B cell (primary cell): ENCODE results near the gene EFHD2. TPM values are rescaled to one million over a fixed set of nuclear protein-coding genes. Genes with fewer than 3 reads are reported as not detected.

Experiments
- ATAC-seq: fragments of 200-7000 bp; cut with Tn5 transposase; one replicate; pipeline ENCODE4 v1.10.0; 2021; ENCODE audit warnings: low read depth, mild to moderate bottlenecking, moderate number of reproducible peaks, moderate library complexity
- CTCF ChIA-PET: fragments of 350-600 bp; sonication (Branson Sonifier 250); formaldehyde crosslinking; loops from one replicate; lab custom pipeline; 2021; ENCODE audit warnings: antibody characterized with exemption, inconsistent platforms; lab: Charles Lee
- POLR2A ChIA-PET: fragments of 350-600 bp; sonication (Branson Sonifier 250); formaldehyde crosslinking; loops from one replicate; lab custom pipeline; 2021; ENCODE audit warnings: antibody characterized with exemption; lab: Charles Lee
- DNase-seq: peaks from one replicate; pipeline ENCODE4 v3.0.0; 2013
- H2AFZ ChIP-seq: 2 replicates; pipeline ENCODE4 v1.6.1; 2012; ENCODE audit warnings: mild to moderate bottlenecking, low read depth, low read length; ENCODE audit not compliant: insufficient read depth, poor library complexity, severe bottlenecking
- H3K27ac ChIP-seq, 2 donors: 1 replicate in 1 of 2; 2 replicates in 1 of 2; pipeline ENCODE4 v1.5.1; 2012 to 2013; ENCODE audit warnings: low read length in 2 of 2, mild to moderate bottlenecking in 2 of 2, moderate library complexity in 1 of 2
- H3K27me3 ChIP-seq, 4 experiments: fragments of 200-600 bp in 1 of 4; sonication (generic) in 1 of 4; replicated peaks in 1 of 4; 1 replicate in 2 of 4; 2 replicates in 2 of 4; pipeline versions ENCODE4 v1.6.1 to v1.7.0; 2013 to 2016; ENCODE audit warnings: low read length in 3 of 4, mild to moderate bottlenecking in 2 of 4, mixed read lengths in 1 of 4, moderate library complexity in 1 of 4; ENCODE audit not compliant: insufficient read depth in 4 of 4, control insufficient read depth in 3 of 4; ENCODE audit errors: control extremely low read depth in 1 of 4
- H3K36me3 ChIP-seq, 2 experiments: replicated peaks in 1 of 2; 1 replicate in 1 of 2; 2 replicates in 1 of 2; pipeline versions ENCODE4 v1.6.1 to v1.7.1; 2013; ENCODE audit warnings: low read length in 1 of 2; ENCODE audit not compliant: insufficient read depth in 2 of 2, control insufficient read depth in 1 of 2; ENCODE audit errors: control extremely low read depth in 1 of 2, extremely low read depth in 1 of 2
- H3K4me1 ChIP-seq, 2 donors: fragments of 200-600 bp in 1 of 2; sonication (generic) in 1 of 2; 1 replicate in 1 of 2; 2 replicates in 1 of 2; pipeline versions ENCODE4 v1.5.1 to v1.6.1; 2013 to 2017; ENCODE audit warnings: low read length in 2 of 2; ENCODE audit not compliant: control insufficient read depth in 2 of 2, insufficient read depth in 2 of 2
- H3K4me2 ChIP-seq: replicated peaks from 2 replicates; pipeline ENCODE3; 2012; ENCODE audit warnings: mild to moderate bottlenecking, low read depth, low read length; ENCODE audit not compliant: poor library complexity, severe bottlenecking
- H3K4me3 ChIP-seq, 5 experiments: fragments of 200-600 bp in 1 of 5; sonication (generic) in 1 of 5; 1 replicate in 3 of 5; 2 replicates in 2 of 5; pipeline versions ENCODE4 v1.5.1 to v1.7.0; 2011 to 2016; ENCODE audit warnings: low read length in 4 of 5, mild to moderate bottlenecking in 4 of 5, low read depth in 2 of 5, control low read depth in 1 of 5, moderate library complexity in 1 of 5; ENCODE audit not compliant: insufficient read depth in 1 of 5; ENCODE audit errors: control extremely low read depth in 1 of 5, extremely low read depth in 1 of 5
- H3K79me2 ChIP-seq: fragments of 200-600 bp; sonication (generic); one replicate; pipeline ENCODE4 v1.6.0; 2016; ENCODE audit warnings: low read length; ENCODE audit not compliant: control insufficient read depth, insufficient read depth
- H3K9ac ChIP-seq: fragments of 200-600 bp; sonication (generic); 2 replicates; pipeline ENCODE4 v1.6.1; 2017; ENCODE audit warnings: mild to moderate bottlenecking, low read length, moderate library complexity
- H3K9me3 ChIP-seq, 3 donors: one replicate each; pipeline versions ENCODE4 v1.6.1 to v1.7.1; 2013; ENCODE audit warnings: low read length in 2 of 3; ENCODE audit not compliant: control insufficient read depth in 2 of 3, insufficient read depth in 1 of 3; ENCODE audit errors: control extremely low read depth in 1 of 3
- H4K20me1 ChIP-seq: 2 replicates; pipeline ENCODE4 v1.6.0; 2012; ENCODE audit warnings: mild to moderate bottlenecking, low read length; ENCODE audit not compliant: insufficient read depth, control insufficient read depth, poor library complexity, severe bottlenecking
- H3K27ac Mint-ChIP-seq: one replicate; pipeline ENCODE4 v1.8.0; 2021; ENCODE audit warnings: mixed read lengths
- H3K27me3 Mint-ChIP-seq: one replicate; pipeline ENCODE4 v1.8.0; 2021; ENCODE audit warnings: mixed read lengths
- H3K4me1 Mint-ChIP-seq: one replicate; pipeline ENCODE4 v1.8.0; 2021; ENCODE audit warnings: mixed read lengths
- H3K4me3 Mint-ChIP-seq: one replicate; pipeline ENCODE4 v1.8.0; 2021; ENCODE audit warnings: mixed read lengths
- H3K9me3 Mint-ChIP-seq: one replicate; pipeline ENCODE4 v1.8.0; 2022; ENCODE audit warnings: mixed read lengths; ENCODE audit not compliant: insufficient read depth
- EZH2 ChIP-seq: IDR thresholded peaks from 2 replicates; pipeline ENCODE4 v1.6.1; 2012; ENCODE audit warnings: borderline replicate concordance, low read depth, mild to moderate bottlenecking, moderate library complexity, low read length; ENCODE audit not compliant: insufficient read depth, poor library complexity, severe bottlenecking
- WGBS: methylation state at CpG from one replicate; pipeline ENCODE4 v1.1.5; 2013; ENCODE audit warnings: missing lambda C conversion rate; ENCODE audit not compliant: insufficient coverage; 5-methylcytosine and 5-hydroxymethylcytosine counted together
- intact Hi-C: fragments of 100-400 bp; cut with micrococcal nuclease; formaldehyde crosslinking; loops from one replicate; pipeline ENCODE4 v1.10.0; 2022
- polyA plus RNA-seq: library from polyadenylated mRNA; depleted of rRNA; stranded (reverse); fragments of >200 nt; gene quantifications from 2 replicates; pipeline ENCODE4 v1.2.3, GENCODE V29; 2012
- total RNA-seq, 2 donors: library from RNA; stranded (reverse); fragments of 120-200 nt in 1 of 2; gene quantifications; 1 replicate in 1 of 2; 2 replicates in 1 of 2; pipeline versions ENCODE4 v1.2.3 to v1.2.4, GENCODE V29; 2013 to 2022
- TF ChIP-seq, protein P1 (sequence below): fragments of 200-600 bp; IDR thresholded peaks from one replicate; pipeline ENCODE4 v1.8.0; 2022; ENCODE audit warnings: antibody characterized with exemption, mild to moderate bottlenecking

Gene EFHD2
- total and polyA plus RNA-seq, 2 donors (not counting 1 experiment from before 2014, with no cell fraction given): 39.3 to 67.2 TPM

DNA sequence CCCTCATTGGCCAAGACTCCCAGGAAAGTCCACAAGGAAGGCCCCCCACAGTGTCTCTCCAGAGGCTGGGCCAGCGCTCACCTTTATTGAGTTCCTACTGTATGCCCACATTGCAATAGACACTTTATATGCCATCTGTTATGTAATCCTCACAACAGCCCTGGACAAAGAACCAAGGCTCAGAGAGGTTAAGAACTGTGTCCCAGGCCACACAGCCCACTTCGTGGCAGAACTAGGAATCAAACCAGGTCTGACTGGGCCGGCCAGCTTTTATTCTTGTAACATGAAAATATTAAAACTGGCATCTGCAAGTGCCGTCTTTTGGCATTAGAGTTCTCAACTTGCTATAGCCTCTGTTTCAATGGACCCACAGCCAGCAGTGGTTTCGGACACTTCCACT, 33.1 kb downstream of the EFHD2 start:
- Histone ChIP-seq H3K4me2 (no peak overlapping the region), H3K9me3 (no peaks in the 10 kb centered on the region), H3K27ac (no peak overlapping the region), H3K4me3 (no peak overlapping the region), H3K4me1 (no peaks in the 10 kb centered on the region), H3K36me3 (no peaks in the 10 kb centered on the region), H3K79me2 (no peaks in the 10 kb centered on the region), H3K27me3 (peaks cover 0 to 12% (median 4%) of the 10 kb centered on the region in 4 experiments), H2AFZ (no peak overlapping the region), H3K9ac (no peak overlapping the region), H4K20me1 (no peaks in the 10 kb centered on the region)
- H3K27me3 Mint-ChIP-seq: peaks cover 18% of the 10 kb centered on the region
- no peak overlapping the region for H3K4me3 Mint-ChIP-seq
- no peaks in the 10 kb centered on the region for H3K4me1 Mint-ChIP-seq
- DNase-seq (no peak), ATAC-seq (no peak)
- WGBS: 94% methylated on average over 3 of the region's 5 CpGs
- CTCF ChIA-PET: no interaction called here
- intact Hi-C loops: no loop called here
- no peaks in the 10 kb centered on the region for H3K9me3 Mint-ChIP-seq
- POLR2A ChIA-PET: no interaction called here
- no peak overlapping the region for H3K27ac Mint-ChIP-seq
- no peak for TF ChIP-seq EZH2
- TF ChIP-seq, protein P1, sequence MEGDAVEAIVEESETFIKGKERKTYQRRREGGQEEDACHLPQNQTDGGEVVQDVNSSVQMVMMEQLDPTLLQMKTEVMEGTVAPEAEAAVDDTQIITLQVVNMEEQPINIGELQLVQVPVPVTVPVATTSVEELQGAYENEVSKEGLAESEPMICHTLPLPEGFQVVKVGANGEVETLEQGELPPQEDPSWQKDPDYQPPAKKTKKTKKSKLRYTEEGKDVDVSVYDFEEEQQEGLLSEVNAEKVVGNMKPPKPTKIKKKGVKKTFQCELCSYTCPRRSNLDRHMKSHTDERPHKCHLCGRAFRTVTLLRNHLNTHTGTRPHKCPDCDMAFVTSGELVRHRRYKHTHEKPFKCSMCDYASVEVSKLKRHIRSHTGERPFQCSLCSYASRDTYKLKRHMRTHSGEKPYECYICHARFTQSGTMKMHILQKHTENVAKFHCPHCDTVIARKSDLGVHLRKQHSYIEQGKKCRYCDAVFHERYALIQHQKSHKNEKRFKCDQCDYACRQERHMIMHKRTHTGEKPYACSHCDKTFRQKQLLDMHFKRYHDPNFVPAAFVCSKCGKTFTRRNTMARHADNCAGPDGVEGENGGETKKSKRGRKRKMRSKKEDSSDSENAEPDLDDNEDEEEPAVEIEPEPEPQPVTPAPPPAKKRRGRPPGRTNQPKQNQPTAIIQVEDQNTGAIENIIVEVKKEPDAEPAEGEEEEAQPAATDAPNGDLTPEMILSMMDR: no peak

- H2AFZ ChIP-seq: no peak overlapping the region
- no peaks in the 10 kb centered on the region for H3K4me1 ChIP-seq
- no peaks in the 10 kb centered on the region for H3K4me1 Mint-ChIP-seq
- DNase-seq (no peak), ATAC-seq (no peak)
- TF ChIP-seq, protein P1: no peak
- TF ChIP-seq EZH2: no peak
- H3K9me3 ChIP-seq: no peaks in the 10 kb centered on the region
- no peak overlapping the region for H3K27ac ChIP-seq
- H3K4me3 Mint-ChIP-seq: no peak overlapping the region
- H3K27me3 ChIP-seq: peaks cover 0 to 12% (median 4%) of the 10 kb centered on the region in 4 experiments
- 88% methylated on average over 5 of the region's 5 CpGs for WGBS
- intact Hi-C loops: no loop called here
- H3K4me3 ChIP-seq: no peak overlapping the region
- peaks cover 18% of the 10 kb centered on the region for H3K27me3 Mint-ChIP-seq
- no peak overlapping the region for H3K4me2 ChIP-seq
- no peaks in the 10 kb centered on the region for H3K36me3 ChIP-seq
- ChIA-PET CTCF (interaction anchor here (1.3 to 1.7 kb wide), 2 partner anchors 13 to 120 kb away, joined by 3 read pairs; no protein-coding TSS in a partner anchor), POLR2A (no interaction called here)
- no peaks in the 10 kb centered on the region for H3K79me2 ChIP-seq
- H3K9ac ChIP-seq: no peak overlapping the region
- no peaks in the 10 kb centered on the region for H3K9me3 Mint-ChIP-seq
- H4K20me1 ChIP-seq: no peaks in the 10 kb centered on the region
- H3K27ac Mint-ChIP-seq: no peak overlapping the region
These were observed 33.6 kb downstream of the EFHD2 start for GRCh38 chr1:15443281-15443680.
